Loucy (cell line): Measurements from ENCODE around the gene GNB1.

Experiments used
- H2AFZ ChIP-seq: fragments of 200-600 bp; sonication (generic); 2 replicates; pipeline ENCODE4 v1.6.0; 2016; ENCODE audit warnings: antibody characterized with exemption, mild to moderate bottlenecking, low read length, moderate library complexity
- H3F3A ChIP-seq: fragments of 200-600 bp; 2 replicates; pipeline ENCODE4 v1.6.0; 2016; ENCODE audit warnings: antibody characterized with exemption, low read depth, mild to moderate bottlenecking
- H3K27me3 ChIP-seq: fragments of 200-600 bp; sonication (generic); 2 replicates; pipeline ENCODE4 v1.6.1; 2014; ENCODE audit warnings: low read length, mild to moderate bottlenecking; ENCODE audit not compliant: insufficient read depth, poor library complexity, severe bottlenecking
- H3K36me3 ChIP-seq: fragments of 200-600 bp; sonication (generic); 2 replicates; pipeline ENCODE4 v1.6.1; 2016; ENCODE audit warnings: low read length; ENCODE audit not compliant: insufficient read depth
- H3K4me1 ChIP-seq: fragments of 200-600 bp; sonication (generic); 2 replicates; pipeline ENCODE4 v1.5.1; 2014; ENCODE audit warnings: low read length, mild to moderate bottlenecking; ENCODE audit not compliant: insufficient read depth, poor library complexity, severe bottlenecking
- H3K4me2 ChIP-seq: fragments of 200-600 bp; sonication (generic); 2 replicates; pipeline ENCODE4 v1.6.0; 2014; ENCODE audit warnings: antibody characterized with exemption, low read length, low read depth, mild to moderate bottlenecking; ENCODE audit not compliant: poor library complexity, severe bottlenecking
- H3K4me3 ChIP-seq: fragments of 200-600 bp; sonication (generic); 2 replicates; pipeline ENCODE4 v1.5.1; 2014; ENCODE audit warnings: low read length, mild to moderate bottlenecking, mixed read lengths; ENCODE audit not compliant: poor library complexity, severe bottlenecking
- H3K79me2 ChIP-seq: fragments of 200-600 bp; sonication (generic); 2 replicates; pipeline ENCODE4 v1.6.1; 2014; ENCODE audit warnings: low read length; ENCODE audit not compliant: insufficient read depth
- H3K9ac ChIP-seq: fragments of 200-600 bp; sonication (generic); 2 replicates; pipeline ENCODE4 v1.6.0; 2014; ENCODE audit warnings: mild to moderate bottlenecking, low read depth, low read length, moderate library complexity; ENCODE audit not compliant: poor library complexity, severe bottlenecking
- H3K9me2 ChIP-seq: fragments of 200-600 bp; sonication (generic); replicated peaks from 2 replicates; pipeline ENCODE4 v1.6.1; 2016; ENCODE audit warnings: low read depth, low read length, mixed read lengths
- H3K9me3 ChIP-seq: fragments of 200-600 bp; sonication (generic); 2 replicates; pipeline ENCODE4 v1.6.1; 2014; ENCODE audit warnings: mild to moderate bottlenecking, antibody characterized with exemption, low read length, low read depth; ENCODE audit not compliant: insufficient read depth
- H4K20me1 ChIP-seq: fragments of 200-600 bp; sonication (generic); 2 replicates; pipeline ENCODE4 v1.6.0; 2014; ENCODE audit warnings: antibody characterized with exemption, low read length, mild to moderate bottlenecking; ENCODE audit not compliant: insufficient read depth, poor library complexity, severe bottlenecking
- EZH2phosphoT487 ChIP-seq: fragments of 200-600 bp; IDR thresholded peaks from 2 replicates; pipeline ENCODE4 v1.6.1; 2018; ENCODE audit warnings: antibody characterized with exemption, mild to moderate bottlenecking, moderate library complexity, borderline replicate concordance
- TF ChIP-seq, protein P1 (sequence below): fragments of 200-600 bp; sonication (generic); conservative IDR thresholded peaks from 2 replicates; pipeline ENCODE4 v1.5.1; 2014; ENCODE audit warnings: mild to moderate bottlenecking, antibody characterized with exemption, low read length

The GNB1 gene

DNA sequence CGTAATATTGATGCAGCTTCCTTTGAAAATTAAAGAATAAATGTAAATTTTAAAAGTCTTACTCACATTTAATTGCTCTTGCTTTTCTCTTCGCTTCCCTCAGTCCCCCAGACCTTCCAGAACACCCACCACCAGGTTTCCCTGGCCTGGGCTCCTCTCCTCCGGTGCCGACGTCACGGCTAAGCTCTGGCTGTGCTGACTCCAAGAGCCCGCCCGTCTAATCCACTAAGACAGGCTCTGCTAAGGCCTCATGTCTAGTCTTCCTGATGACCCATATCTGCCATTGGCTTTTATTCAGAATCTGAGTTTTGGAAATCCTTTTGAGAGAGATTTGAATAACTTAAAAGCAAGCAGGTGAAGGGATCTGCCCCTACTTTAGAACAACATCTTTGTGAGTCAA, 58.7 kb downstream of the GNB1 start:
- Histone ChIP-seq H3K4me2 (no peak overlapping the region), H3K9me2 (no peaks in the 10 kb centered on the region), H3F3A (no peaks in the 10 kb centered on the region), H3K27me3 (no peaks in the 10 kb centered on the region), H4K20me1 (peaks cover 75% of the 10 kb centered on the region), H3K36me3 (peaks cover 80% of the 10 kb centered on the region; the same call in 1 of the 2 replicates), H2AFZ (no peak overlapping the region), H3K79me2 (peaks cover 94% of the 10 kb centered on the region), H3K9me3 (no peaks in the 10 kb centered on the region), H3K4me3 (no peak overlapping the region), H3K9ac (no peak overlapping the region), H3K4me1 (no peaks in the 10 kb centered on the region)
- TF ChIP-seq, protein P1, sequence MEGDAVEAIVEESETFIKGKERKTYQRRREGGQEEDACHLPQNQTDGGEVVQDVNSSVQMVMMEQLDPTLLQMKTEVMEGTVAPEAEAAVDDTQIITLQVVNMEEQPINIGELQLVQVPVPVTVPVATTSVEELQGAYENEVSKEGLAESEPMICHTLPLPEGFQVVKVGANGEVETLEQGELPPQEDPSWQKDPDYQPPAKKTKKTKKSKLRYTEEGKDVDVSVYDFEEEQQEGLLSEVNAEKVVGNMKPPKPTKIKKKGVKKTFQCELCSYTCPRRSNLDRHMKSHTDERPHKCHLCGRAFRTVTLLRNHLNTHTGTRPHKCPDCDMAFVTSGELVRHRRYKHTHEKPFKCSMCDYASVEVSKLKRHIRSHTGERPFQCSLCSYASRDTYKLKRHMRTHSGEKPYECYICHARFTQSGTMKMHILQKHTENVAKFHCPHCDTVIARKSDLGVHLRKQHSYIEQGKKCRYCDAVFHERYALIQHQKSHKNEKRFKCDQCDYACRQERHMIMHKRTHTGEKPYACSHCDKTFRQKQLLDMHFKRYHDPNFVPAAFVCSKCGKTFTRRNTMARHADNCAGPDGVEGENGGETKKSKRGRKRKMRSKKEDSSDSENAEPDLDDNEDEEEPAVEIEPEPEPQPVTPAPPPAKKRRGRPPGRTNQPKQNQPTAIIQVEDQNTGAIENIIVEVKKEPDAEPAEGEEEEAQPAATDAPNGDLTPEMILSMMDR, result no peak
- TF ChIP-seq EZH2phosphoT487, result no peak

DNA sequence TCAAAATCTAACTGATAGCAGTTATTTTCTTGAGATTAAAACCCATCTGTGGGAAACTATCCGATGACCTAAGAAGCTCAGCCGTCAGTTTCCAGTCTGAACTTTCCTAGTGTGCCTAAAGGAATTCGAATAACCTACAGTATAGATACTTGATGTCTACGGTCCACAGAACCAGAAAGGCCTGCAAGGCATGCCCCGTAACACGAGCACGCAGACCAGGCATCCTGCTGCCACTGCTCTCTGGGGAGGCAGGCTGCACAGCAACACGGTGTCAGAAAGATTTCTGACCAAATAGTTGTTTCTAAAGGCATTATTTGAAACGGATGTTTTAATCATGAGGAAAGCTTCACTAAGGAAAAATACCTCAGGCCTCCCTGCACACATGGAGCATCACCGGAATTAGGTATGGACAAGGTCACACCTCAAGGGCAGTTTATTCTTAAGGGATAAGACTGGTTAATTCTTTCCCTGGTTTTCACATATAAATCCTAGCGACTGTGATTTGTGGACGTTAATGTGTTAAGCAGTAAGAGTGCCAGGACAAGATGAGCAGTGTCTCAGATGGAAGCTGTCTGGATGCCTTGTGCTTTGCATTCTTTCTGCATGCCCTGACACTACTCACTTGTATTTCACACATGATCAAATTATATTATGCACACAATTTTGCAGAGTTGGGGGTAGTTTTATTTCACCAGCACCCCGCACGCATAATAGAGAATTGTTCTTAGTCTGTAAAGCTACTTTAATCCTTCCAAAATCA, 63.6 kb downstream of the GNB1 start:
- no peaks in the 10 kb centered on the region for H3K9me3 ChIP-seq
- peaks cover 3% of the 10 kb centered on the region; the same call in 1 of the 2 replicates for H3F3A ChIP-seq
- no peak overlapping the region for H3K9ac ChIP-seq
- H4K20me1 ChIP-seq, result peaks cover 70% of the 10 kb centered on the region
- peaks cover 87% of the 10 kb centered on the region for H3K79me2 ChIP-seq
- H2AFZ ChIP-seq, result no peak overlapping the region
- H3K9me2 ChIP-seq, result no peaks in the 10 kb centered on the region
- no peaks in the 10 kb centered on the region for H3K27me3 ChIP-seq
- no peaks in the 10 kb centered on the region for H3K4me1 ChIP-seq
- TF ChIP-seq, protein P1, result no peak
- no peak overlapping the region for H3K4me2 ChIP-seq
- H3K4me3 ChIP-seq, result no peak overlapping the region
- peaks cover 67% of the 10 kb centered on the region for H3K36me3 ChIP-seq

DNA sequence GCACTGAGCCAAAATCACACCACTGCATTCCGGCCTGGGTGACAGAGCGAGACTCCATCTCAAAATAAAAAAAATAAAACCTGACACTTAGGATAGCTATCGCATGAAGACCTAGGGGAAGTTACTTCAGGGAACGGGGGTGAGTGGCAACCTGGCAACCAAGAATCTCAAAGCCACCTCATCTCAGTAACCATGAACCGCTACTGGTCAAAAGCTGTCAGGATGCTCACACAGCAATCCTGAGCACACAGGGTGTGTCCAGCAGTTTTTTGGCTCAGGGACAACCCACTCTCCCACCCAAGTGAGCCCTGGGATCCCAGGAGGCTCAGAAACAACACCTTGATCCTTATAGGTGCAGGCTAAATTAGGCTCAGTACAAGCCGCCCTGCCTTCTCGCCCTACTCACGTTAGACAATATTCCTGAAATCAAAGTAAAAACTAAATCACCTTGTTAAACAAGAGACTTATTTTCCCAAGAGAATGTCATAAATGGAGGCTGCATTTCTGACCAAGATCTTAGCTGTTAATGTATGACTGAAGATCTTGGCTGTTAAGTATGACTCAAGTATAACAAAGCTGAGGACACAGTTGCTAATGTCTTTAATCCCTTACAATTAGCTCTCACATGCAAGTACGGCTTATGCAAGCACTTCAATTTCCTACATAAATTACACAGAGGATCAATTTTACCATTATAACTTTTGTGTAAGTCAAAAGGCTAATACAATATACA, 64.4 kb downstream of the GNB1 start:
- Histone ChIP-seq H4K20me1 (peaks cover 74% of the 10 kb centered on the region), H3K4me3 (no peak overlapping the region), H3K27me3 (no peaks in the 10 kb centered on the region), H3K9me2 (no peaks in the 10 kb centered on the region), H3F3A (peaks cover 3% of the 10 kb centered on the region; the same call in 1 of the 2 replicates), H3K79me2 (peaks cover 83% of the 10 kb centered on the region), H3K36me3 (peaks cover 71% of the 10 kb centered on the region), H2AFZ (no peak overlapping the region), H3K9me3 (no peaks in the 10 kb centered on the region), H3K9ac (no peak overlapping the region), H3K4me1 (no peaks in the 10 kb centered on the region), H3K4me2 (no peak overlapping the region)
- TF ChIP-seq, protein P1, result no peak
- no peak for TF ChIP-seq EZH2phosphoT487
